Measurements from ENCODE around the gene RFC5. TPM values are rescaled to one million over a fixed set of nuclear protein-coding genes. Genes with fewer than 3 reads are reported as not detected.
A peak's percentile ranks its signal among the peaks of the same experiment; 100 is the strongest.

The RFC5 gene
- total RNA-seq, 1 experiment from 2014 or later: 46.2 TPM

DNA sequence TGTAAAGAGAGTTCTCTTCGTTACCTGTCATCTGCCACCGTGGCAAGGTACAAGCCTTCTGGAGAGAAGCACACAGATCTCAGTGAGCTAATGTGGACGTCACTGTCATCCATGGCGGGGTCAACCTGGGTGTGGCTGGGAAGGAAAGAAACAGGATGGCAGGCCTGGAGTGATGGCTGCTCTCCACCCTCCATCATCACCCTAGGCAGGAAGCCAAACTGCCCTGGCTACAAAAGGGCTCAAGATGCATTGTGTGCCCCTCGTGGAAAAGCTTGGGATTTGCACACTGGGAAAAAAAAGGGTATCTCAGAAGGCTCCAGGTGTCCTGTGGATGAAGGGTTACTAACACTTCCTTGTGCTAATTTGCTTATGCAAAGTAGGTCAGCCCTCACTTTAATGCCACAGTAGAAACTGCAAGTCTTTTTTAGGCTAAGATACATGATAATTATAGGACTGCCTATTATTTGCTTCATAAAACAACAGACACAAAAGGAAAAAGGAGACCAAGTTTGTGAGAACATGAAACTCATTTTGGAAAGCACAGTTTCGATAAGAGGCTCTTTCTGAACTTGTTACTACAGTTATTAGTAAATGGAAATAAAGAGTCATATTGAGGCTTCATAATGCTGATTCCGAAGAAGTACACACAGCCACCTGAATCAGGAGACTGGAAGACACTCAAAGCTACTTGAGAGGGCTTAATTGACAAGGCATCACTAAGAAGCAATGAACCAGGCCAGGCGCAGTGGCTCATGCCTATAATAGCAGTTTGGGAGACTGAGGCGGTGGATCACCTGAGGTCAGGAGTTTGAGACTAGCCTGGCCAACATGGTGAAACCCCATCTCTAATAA is 18.9 kb downstream of the RFC5 start:
- no peaks in the 10 kb centered on the region for H3K9me3 ChIP-seq
- H3K27me3 ChIP-seq: no peaks in the 10 kb centered on the region
- DNase-seq: peak; percentile 64
- peaks cover 89% of the 10 kb centered on the region for H3K36me3 ChIP-seq
- no peak overlapping the region for H3K4me3 ChIP-seq

DNA sequence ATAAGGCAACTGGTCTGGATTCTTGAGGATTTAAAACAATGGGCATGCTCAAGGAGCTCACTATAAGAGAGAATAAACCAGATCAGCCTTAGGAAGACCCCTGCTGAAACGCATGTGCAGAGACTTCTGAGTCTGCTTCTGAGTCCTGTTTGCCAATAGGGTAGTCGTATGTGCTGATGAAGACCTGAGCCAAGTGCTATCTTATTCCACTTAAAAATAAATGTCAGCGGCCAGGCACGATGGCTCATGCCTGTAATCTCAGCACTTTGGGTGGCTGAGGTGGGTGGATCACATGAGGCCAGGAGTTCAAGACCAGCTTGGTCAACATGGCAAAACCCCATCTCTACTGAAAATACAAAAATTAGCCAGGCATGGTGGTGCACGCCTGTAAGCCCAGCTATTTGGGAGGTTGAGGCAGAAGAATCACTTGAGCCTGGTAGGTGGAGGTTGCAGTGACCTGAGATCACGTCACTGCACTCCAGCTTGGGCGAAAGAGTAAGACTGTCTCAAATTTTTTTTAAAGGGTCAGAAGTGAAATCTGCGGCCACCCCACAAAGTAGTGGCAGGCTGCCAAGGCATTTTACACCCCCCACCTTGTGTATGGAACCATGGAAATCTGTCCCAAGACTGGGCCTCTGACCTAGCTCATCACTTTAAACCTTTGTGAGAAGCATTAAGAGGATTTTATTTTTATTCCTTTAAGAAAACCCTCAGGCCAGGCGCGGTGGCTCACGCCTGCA is 20.3 kb downstream of the RFC5 start:
- peaks cover 84% of the 10 kb centered on the region for H3K36me3 ChIP-seq
- no peak overlapping the region for H3K4me3 ChIP-seq

DNA sequence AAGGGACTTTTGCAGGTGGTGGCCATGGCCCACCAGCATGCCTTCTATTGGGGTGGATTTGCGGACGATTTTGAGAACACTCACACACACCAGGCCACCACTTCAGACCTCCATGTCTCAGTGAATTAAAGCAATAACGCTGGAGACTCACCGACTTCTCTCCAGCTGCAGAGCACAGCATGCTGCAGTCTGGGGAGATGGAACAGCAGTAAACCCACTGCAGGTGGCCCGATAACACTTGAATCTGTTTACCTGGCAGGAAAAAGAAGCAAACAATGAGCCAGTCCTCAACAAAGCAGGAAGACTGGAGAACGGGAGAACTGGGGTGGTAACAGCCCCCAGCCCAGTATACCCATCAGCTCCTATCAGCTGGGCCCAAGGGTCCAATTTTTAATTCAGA is 21.6 kb downstream of the RFC5 start:
- H3K36me3 ChIP-seq: peaks cover 83% of the 10 kb centered on the region
- DNase-seq: no peak

More for the DNA sequence above, 20.3 kb downstream of the RFC5 start:
- no peak for DNase-seq
- no peaks in the 10 kb centered on the region for H3K27me3 ChIP-seq
- H3K9me3 ChIP-seq: no peaks in the 10 kb centered on the region

DNA sequence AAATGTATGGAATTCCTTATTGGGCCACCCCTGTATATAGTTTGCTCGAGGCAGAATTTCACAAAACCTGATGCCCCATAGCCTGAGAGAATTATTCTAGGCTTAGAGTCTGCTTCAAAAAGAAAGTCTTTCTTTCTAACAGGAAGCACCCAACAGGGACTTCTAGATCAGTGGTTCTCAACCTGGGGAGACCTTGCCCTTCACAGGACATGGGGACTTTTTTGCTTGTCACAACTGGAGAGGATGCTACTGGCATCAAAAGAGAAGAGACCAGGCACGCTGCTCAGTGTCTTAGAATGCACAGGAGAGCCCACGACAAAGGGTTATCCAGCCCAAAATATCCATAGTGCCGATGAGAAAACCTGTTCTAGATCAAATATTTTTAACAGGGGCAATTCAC is 25.6 kb downstream of the RFC5 start:
- no peak for DNase-seq
- H3K9me3 ChIP-seq: no peaks in the 10 kb centered on the region
- no peak overlapping the region for H3K4me3 ChIP-seq
- H3K27me3 ChIP-seq: no peaks in the 10 kb centered on the region
- H3K36me3 ChIP-seq: peaks cover 77% of the 10 kb centered on the region

More for the DNA sequence above, 21.6 kb downstream of the RFC5 start:
- no peaks in the 10 kb centered on the region for H3K9me3 ChIP-seq
- H3K4me3 ChIP-seq: no peak overlapping the region
- no peaks in the 10 kb centered on the region for H3K27me3 ChIP-seq

DNA sequence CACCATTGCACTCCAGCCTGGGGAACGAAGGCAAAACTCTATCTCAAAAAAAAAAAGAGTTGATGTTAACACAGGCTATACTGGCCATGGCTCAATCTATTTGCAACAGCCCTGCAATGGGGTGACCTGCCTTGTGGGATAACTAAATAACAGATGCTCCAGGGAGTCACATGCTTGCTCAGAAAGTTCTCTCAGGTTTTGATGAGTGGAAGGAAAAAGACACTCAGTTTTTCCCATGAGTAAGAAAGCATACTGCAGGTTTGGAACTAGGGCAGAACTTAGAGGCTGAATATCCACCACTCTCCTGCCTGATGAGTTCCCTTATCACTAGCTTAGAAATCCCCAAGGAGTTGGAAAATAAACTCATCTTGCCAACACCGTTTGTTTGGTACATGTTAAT is 27.6 kb downstream of the RFC5 start:
- Histone ChIP-seq H3K36me3 (peaks cover 74% of the 10 kb centered on the region), H3K4me3 (no peak overlapping the region), H3K9me3 (no peaks in the 10 kb centered on the region), H3K27me3 (no peaks in the 10 kb centered on the region)
- DNase-seq: no peak

DNA sequence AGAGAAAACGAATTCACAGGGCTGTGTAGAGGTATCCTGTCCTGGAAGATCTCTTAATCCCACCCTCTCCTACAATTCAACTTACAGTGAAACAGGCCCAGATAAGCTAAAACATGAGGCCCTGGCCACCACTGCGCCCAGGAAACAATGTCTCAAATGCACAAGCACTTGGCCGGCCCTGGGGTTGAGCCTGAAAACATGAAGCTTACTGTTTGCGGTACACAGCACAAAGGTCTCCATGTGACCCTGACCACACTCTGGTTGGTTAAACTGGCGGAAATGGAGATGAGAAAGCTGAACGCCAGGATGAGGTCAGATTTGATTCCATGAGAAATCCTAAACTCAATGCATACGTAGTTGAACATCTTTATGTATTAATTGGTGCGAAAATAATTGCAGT is 28.1 kb downstream of the RFC5 start:
- H3K4me3 ChIP-seq: no peak overlapping the region
- no peaks in the 10 kb centered on the region for H3K9me3 ChIP-seq
- H3K27me3 ChIP-seq: no peaks in the 10 kb centered on the region
- DNase-seq: no peak
- H3K36me3 ChIP-seq: peaks cover 76% of the 10 kb centered on the region

DNA sequence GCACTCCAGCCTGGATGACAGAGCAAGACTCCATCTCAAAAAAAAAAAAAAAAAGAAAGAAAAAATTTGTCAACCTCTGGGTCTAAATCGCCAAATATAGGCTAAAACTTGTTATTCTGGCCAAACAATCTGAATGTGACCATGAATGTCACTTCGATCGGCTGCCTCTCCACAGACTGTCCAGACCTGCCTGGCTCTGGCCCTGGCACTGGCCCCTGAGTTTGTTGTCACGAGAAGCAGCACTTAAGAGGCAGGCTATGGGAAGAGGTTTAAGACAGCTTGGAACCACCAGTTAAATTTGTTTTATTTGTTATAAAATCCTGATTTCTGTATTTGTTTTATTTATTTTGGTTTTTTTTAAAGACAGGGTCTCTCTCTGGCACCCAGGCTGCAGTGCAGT is 29.9 kb downstream of the RFC5 start:
- Histone ChIP-seq H3K27me3 (no peaks in the 10 kb centered on the region), H3K4me3 (no peak overlapping the region), H3K9me3 (no peaks in the 10 kb centered on the region), H3K36me3 (peaks cover 83% of the 10 kb centered on the region)
- no peak for DNase-seq

DNA sequence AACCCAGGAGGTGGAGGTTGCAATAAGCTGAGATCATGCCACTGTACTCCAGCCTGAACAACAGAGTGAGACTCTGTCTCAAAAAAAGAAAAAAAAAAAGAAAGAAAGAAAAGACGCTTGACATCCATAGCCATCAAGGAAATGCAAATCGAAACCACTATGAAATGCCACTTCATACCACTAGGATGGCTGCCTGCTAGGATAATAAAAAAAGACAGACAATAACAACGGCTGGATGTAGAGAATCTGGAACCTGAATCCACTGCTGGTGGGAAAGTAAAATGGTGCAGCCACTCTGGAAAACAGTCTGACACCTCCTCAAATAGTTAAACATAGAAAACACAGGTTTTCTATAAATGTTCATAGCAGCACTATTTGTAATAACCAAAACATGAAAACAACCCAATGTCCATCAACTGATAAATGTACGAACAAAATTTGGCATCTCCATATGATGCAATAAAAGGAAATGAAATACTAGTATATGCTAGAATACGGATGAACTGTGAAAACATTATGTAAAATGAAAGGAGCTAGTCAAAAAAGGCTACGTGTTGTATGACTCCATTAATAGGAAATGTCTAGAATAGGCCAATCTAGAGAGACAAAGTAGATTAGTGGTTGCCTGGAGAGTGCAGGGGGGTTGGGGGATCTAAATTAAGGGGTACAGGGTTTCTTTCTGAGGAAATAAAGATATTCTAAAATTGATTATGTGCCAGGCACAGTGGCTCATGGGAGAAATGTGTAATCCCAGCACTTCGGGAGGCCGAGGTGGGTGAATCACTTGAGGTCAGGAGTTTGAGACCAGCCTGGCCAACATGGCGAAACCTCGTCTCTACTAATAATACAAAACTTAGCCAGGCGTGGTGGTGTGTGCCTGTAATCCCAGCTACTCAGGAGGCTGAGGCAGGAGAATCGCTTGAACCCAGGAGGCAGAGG is 34.7 kb downstream of the RFC5 start:
- Histone ChIP-seq H3K4me3 (no peak overlapping the region), H3K9me3 (no peaks in the 10 kb centered on the region), H3K27me3 (no peaks in the 10 kb centered on the region), H3K36me3 (peaks cover 60% of the 10 kb centered on the region)
- peak; percentile 27 for DNase-seq

DNA sequence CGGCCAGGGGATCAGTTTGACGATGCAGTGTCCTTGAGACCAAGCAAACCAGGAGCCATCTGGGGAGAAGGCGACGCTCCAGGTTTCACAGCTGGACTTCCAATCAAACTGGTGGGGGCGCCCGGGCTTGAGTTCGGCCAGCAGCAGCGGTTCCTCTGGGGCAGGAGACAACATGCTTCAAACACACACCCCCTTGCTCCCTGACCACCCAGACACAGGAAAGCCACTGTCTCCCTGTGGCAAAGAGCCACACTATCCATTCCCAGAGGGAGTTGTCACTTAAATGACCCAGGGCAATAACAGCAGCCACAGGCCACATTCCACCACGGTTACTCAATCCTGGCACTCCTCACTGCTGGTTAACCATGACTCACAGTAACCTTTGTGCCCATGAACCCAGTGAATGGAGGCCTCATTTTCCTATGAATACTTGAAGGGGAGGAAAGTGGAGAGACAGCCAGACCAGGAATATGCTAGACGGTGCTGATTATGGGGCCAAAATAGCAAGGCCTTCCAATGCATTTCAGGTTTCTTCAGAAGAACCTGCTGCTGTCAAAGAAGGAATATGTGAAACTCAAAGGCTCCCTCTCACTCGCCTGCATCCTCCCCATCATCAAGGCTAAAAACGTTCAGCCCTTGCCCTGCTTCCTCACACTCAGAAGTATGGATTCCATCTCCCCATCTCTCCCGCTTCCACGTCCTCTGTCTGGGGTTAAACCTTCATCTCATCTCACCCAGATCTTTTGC is 36.0 kb downstream of the RFC5 start:
- peak; percentile 93 for DNase-seq
- Histone ChIP-seq H3K4me3 (0 out of 2 replicates have a peak overlapping the region, but pooled peaks have one; percentile 13), H3K36me3 (peaks cover 50% of the 10 kb centered on the region), H3K9me3 (no peaks in the 10 kb centered on the region), H3K27me3 (no peaks in the 10 kb centered on the region)

DNA sequence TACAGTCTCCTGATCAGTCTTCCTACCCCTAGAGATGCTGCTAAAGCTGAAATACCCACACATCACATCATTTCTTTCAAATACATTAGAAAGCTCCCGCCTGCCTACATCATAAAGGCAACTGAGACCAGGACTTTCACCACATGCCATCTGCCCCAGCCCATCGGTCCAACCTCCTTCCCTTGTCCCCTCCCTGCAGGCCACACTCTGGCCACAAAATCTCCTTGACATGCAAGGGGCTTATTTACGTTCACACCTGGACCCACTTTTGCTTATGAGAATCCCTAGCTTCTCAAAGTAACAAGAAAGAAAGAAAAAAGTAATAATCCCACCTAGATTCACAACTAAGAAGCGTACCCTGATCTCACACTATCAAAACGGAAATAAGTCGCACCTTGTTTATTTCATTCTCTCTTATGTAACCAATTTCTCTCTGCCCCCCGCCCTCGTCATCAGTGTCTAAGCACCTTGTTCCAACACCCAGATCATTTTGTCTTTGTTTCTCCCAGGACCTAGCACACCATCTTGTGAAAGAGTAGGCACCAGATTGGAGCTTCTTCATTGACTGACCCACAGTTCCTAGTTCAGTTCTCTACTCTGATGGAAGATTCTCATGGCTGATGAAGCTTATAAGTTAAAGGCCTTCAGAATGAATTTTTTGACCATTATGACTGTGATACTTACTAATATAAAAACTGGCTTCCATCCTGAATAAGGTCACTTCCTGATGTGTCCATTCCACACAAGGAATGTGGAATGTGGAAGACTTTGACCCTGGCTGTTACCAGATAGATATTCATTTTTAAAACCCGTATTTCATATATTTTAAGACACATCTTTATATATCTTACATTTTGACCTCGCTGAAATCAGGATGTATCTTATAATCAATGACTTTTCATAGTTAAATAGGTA is 36.8 kb downstream of the RFC5 start:
- Histone ChIP-seq H3K4me3 (no peak overlapping the region), H3K36me3 (peaks cover 46% of the 10 kb centered on the region), H3K27me3 (no peaks in the 10 kb centered on the region), H3K9me3 (no peaks in the 10 kb centered on the region)
- no peak for DNase-seq

DNA sequence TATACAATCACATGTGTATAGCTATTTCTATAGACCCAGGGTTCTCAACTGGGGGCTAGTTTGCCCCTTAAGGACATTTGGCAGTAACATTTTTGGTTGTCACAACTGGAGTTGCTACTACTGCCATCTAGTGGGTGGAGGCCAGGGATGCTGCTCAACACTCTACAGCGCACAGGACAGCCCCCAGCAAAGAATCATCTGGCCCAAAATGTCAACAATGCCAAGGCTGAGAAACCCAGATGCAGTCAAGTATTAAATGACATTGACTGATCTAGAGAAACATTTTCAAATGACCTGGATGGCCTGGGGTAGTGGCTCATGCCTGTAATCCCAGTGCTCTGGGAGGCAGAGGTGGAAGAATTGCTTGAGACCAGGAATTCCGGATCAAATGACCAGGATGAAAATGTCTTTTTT is 38.6 kb downstream of the RFC5 start:
- H3K36me3 ChIP-seq: peaks cover 36% of the 10 kb centered on the region
- no peaks in the 10 kb centered on the region for H3K27me3 ChIP-seq
- peak; percentile 55 for DNase-seq
- no peaks in the 10 kb centered on the region for H3K9me3 ChIP-seq
- H3K4me3 ChIP-seq: no peak overlapping the region

DNA sequence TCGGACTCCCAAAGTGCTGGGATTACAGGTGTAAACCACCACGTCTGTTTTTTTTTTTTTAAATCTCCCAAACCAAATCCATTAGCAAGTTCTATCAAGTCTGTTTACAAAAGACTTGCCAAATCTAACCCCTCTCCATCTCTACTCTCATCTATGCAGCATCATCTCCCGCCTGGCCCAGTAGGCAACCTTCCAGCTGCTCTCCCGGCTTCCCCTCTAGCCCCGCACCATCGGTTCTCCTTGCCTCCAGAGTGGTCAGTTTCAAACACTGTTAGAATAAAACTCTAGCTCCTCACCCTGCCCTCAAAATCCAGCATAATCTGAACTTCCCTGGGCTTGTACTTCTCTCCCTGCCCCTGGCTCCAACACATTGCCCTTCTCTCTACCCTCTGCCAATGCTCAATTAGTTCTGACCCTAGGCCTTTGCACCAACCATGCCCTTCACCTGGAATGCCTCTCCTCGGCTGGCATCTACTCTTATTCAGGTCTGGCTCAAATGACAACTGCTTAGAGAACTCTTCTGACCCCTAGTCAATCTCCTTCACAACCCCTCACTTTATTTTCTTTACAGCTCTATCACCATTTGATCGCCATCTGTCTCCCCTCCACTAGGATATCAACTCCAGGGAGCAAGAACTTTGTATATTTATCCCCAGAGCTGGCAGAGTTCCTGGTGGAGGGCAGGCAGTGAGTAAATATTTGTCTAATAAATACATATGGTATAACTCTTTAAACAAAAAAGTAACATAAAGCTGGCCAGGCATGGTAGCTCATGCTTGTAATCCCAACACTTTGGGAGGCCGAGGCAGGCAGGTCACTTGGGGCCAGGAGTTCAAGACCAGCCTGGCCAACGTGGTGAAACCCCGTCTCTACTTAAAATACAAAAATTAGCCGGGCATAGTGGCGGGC is 39.6 kb downstream of the RFC5 start:
- DNase-seq: peak; percentile 70
- Histone ChIP-seq H3K9me3 (no peaks in the 10 kb centered on the region), H3K4me3 (no peak overlapping the region), H3K27me3 (no peaks in the 10 kb centered on the region), H3K36me3 (peaks cover 26% of the 10 kb centered on the region)

DNA sequence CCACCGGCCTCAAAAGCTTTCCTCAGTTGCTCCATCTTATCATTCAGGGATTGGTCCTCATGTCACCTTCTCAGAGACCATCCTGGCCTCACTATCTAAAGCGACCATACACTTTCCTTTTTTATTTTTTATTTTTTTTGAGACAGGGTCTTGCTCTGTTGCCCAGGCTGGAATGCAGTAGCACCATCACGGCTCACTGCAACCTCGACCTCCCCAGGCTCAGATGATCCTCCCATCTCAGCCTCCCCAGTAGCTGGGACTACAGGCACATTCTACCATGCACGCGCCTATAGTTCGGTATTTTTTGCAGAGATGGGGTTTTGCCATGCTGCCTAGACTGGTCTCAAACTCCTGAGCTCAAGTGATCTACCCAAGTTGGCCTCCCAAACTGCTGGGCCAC is 41.7 kb downstream of the RFC5 start:
- peaks cover 15% of the 10 kb centered on the region for H3K36me3 ChIP-seq
- no peaks in the 10 kb centered on the region for H3K9me3 ChIP-seq
- H3K27me3 ChIP-seq: no peaks in the 10 kb centered on the region
- DNase-seq: no peak
- H3K4me3 ChIP-seq: no peak overlapping the region

DNA sequence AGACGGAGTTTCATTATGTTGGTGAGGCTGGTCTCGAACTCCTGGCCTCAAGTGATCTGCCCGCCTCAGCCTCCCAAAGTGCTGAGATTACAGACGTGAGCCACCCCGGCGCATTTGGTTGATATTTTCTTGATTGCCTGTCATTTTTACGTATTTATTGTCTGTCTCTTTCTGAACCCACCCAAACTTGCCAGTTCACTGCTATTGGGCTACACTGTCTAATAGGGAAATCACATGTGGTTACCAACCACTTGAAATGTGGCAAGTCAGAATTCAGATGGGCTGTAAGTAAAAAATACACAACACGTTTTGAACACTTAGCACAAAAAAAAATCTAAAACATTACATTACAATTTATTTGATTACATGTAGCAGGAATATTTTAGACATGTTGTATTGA is 42.4 kb downstream of the RFC5 start:
- no peak for DNase-seq
- Histone ChIP-seq H3K27me3 (no peaks in the 10 kb centered on the region), H3K36me3 (peaks cover 12% of the 10 kb centered on the region), H3K4me3 (peak overlapping the region; percentile 82), H3K9me3 (no peaks in the 10 kb centered on the region)

All from MG63 (cell line).